HG02943 (cell line): ENCODE results near the gene LY6G6F.

Experiments used
- ATAC-seq: cut with Tn5 transposase; IDR thresholded peaks from one replicate; pipeline ENCODE4 v1.9.1; 2021; ENCODE audit warnings: mild to moderate bottlenecking, low read depth, moderate library complexity; ENCODE audit not compliant: unreplicated experiment

Gene LY6G6F

DNA sequence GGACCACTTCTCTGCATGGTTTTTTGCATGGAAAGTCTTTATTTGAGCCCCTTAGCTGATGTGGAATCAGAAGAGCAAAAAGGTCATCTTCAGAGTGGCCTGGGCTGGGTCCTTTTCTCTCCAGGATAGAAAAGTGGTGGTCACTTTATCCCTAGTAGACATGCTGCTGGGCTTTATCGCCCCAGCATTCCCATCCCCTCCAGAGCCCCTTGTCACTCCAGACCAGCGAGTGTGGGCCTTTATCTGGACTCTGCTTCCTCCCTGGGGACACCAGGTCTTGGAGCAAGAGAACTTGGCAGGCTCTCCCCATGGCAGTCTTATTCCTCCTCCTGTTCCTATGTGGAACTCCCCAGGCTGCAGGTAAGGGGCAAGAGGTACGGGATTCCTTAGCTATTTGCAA, at the start of gene LY6G6F:
Gene LY6G6F, plus strand, starts transcription at position 268 of the 400 bp plus-strand sequence. Its CDS starts 41 bp downstream, at position 309.
- no peak for ATAC-seq

- no peak for ATAC-seq
Measured at GRCh38 chr6:31657406-31658157, 49.1 kb upstream of the LY6G6F start.

DNA sequence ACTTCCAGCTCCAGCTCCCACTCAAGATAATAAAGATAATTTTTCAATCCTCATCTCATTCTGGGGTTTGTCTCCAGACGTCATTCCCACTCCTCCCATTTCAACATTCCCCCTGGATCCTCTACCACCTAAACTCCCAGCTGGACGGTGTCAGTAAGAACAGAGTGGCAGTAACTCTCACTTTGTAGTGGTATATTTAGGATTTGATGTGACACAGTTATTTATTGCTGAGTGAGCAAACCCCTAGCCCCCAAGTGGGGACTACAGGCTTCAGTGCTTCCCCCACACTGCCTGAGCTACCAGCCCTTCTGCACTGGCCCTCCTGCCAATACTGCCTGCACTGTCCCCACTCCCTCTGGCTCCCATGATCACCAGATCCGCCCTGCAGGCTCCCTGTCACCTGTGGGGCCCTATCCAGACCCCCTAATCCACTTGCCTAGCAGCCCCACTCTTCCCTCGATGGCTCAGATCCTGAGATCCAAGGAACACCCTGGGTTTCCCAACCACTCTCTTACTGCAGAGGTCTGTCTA, 48.4 kb upstream of the LY6G6F start:
- no peak for ATAC-seq

- no peak for ATAC-seq
Measured at GRCh38 chr6:31658983-31659648, 47.5 kb upstream of the LY6G6F start.

- no peak for ATAC-seq
Measured at GRCh38 chr6:31659649-31660380, 46.9 kb upstream of the LY6G6F start.

DNA sequence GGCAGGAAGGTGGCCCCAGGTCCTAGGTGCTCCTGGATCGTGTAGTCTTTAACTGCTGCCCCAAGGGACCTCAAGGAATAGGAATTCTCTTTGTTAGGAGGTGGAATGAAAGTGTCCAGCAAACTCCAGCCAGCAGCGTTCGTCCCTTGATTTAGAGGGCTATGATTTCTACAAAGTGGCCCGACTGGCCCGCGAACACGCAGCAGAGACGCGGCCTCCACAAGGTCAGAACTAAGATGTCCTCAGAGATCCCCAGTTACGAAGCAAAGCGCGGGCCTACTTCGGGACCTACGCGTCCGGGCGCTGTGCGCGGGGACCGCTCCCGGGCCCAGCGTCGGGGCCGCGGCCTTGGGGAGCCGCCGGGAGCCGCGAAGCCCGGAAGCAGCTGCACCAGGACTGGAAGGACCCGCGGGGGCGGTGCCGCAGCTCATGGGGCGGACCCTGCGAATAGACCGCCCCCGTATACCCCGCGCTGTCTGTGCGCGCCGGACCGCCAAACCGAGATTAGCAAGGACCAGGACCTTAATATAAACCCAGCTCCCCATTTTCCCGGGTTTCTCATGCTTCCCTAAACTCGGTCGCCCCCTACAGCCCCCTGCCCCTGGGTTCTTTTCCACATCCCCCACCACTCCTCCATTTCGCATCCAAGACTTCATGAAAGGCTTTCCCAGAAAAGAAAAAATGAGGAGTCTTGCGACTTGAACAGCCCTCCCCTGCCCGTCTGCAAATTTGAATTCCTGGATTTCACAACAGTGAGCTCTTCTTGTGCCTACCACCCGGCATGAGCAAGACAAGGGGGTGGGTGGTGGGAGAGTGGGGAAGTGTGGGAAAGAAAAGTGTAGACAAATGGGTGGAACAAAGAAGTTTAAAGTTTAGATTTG, 46.0 kb upstream of the LY6G6F start, which contains the start of gene C6orf47:
Gene C6orf47, minus strand, starts transcription at position 398 of the 881 bp plus-strand sequence. CDS start 831 bp downstream, outside the sequence.
- ATAC-seq, result no peak

GRCh38 chr6:31661262-31662123, 45.2 kb upstream of the LY6G6F start:
- no peak for ATAC-seq

- ATAC-seq, result no peak
Measured at GRCh38 chr6:31662124-31662723, 44.4 kb upstream of the LY6G6F start.

- ATAC-seq, result no peak
Measured at GRCh38 chr6:31663126-31663960, 43.3 kb upstream of the LY6G6F start.

- ATAC-seq, result no peak
Measured at GRCh38 chr6:31663961-31664789, 42.5 kb upstream of the LY6G6F start.

DNA sequence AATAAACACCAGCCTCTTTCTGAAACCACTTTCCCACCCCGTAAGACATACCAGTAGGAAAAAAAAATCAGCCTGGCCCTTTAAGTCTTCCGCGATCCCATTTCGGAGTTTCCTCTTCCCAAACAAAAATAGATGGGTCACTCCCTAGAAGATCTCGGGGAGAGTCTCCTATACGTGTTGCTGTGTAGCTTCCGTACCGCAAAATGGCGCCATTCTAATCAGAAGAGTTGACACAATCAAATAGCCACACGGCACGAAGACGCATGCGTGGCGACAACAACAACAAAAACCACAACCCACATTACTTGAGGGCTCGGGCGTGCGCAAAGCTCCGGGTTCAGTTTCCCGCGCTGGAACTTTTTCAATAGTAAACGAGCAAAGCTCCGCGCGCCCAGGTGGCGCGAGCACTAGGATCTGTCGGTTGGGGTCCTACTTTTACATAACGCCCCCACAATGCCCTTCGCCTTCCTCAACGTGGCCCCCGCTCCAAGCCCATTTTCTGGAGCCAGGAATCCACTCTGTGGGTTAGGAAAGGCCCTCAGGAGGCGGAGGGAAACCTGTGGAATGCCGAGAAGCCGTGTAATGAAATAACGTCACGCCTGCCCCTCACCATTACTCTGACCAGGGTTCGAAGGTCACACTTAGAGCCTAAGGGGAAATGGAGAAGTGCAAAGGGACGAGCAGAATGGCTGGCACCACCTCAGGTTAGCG, 41.7 kb upstream of the LY6G6F start, which contains the start of gene GPANK1:
Gene GPANK1, minus strand, starts transcription at position 208 of the 711 bp plus-strand sequence. CDS start 519 bp downstream, outside the sequence.
- ATAC-seq, result no peak

GRCh38 chr6:31665501-31666336, 40.9 kb upstream of the LY6G6F start, which contains the start of gene CSNK2B:
TSS of gene CSNK2B (plus strand) at chr6:31666080. CDS start at chr6:31666832, 752 bp downstream.
- ATAC-seq, result peak; percentile 70

DNA sequence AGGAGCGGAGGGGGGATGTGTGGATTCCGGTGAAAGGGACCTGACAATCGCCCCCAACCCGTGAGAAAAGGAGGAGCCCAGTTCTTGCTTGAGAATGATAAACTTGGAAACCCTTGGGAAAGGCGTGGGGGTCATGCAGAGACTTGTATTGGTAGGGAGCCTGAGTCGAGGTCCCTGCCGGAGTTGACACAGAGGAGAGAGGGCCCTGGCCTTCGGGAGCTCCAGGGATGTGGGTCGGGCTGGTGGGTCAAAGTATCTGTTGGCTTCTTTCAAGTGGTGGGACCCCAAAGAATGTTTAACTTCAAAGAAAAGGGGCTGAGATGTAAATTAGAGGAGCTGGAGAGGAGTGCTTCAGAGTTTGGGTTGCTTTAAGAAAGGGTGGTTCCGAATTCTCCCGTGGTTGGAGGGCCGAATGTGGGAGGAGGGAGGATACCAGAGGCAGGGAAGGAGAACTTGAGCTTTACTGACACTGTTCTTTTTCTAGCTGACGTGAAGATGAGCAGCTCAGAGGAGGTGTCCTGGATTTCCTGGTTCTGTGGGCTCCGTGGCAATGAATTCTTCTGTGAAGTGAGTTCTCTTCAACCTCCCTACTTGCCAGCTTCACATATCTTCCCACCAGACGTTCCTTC, 40.2 kb upstream of the LY6G6F start:
- no peak for ATAC-seq

GRCh38 chr6:31669676-31670075, 37.0 kb upstream of the LY6G6F start, which contains the start of gene LY6G5B:
TSS of gene LY6G5B (plus strand) at chr6:31669976. CDS start at chr6:31670951, 975 bp downstream.
- ATAC-seq, result no peak
